Thyroid gland (tissue), 4 donors: ENCODE measurements around the gene MRPL36. TPM values are rescaled to one million over a fixed set of nuclear protein-coding genes. Genes with fewer than 3 reads are reported as not detected.

Experiments
- DNase-seq, 2 donors: peaks; one replicate each; pipeline ENCODE4 v3.0.0-alpha.2; 2019
- H3K27ac ChIP-seq, 3 donors: fragments of 200-600 bp; sonication (generic); 1 replicate in 2 of 3; 2 replicates in 1 of 3; pipeline ENCODE4 v1.5.1; 2016 to 2019; ENCODE audit warnings: mild to moderate bottlenecking in 1 of 3, moderate library complexity in 1 of 3
- H3K27me3 ChIP-seq: fragments of 200-600 bp; sonication (generic); one replicate; pipeline ENCODE4 v1.5.1; 2019
- H3K36me3 ChIP-seq, 2 donors: fragments of 200-600 bp; sonication (generic); one replicate each; pipeline ENCODE4 v1.5.1; 2016 to 2019
- H3K4me1 ChIP-seq, 2 donors: fragments of 200-600 bp; sonication (generic); one replicate each; pipeline ENCODE4 v1.5.1; 2017 to 2019
- H3K4me3 ChIP-seq, 3 donors: fragments of 200-600 bp; sonication (generic); replicated peaks in 1 of 3; 1 replicate in 2 of 3; 2 replicates in 1 of 3; pipeline ENCODE4 v1.5.1; 2016; ENCODE audit warnings: mild to moderate bottlenecking in 1 of 3
- H3K9me3 ChIP-seq: fragments of 200-600 bp; sonication (generic); one replicate; pipeline ENCODE4 v1.5.1; 2017
- CTCF ChIP-seq, 6 experiments: fragments of 200-600 bp in 3 of 6; fragments of 450-650 bp in 3 of 6; sonication (generic) in 3 of 6; IDR thresholded peaks; one replicate each; pipeline ENCODE4 v1.5.1; 2016 to 2019; ENCODE audit warnings: antibody characterized with exemption in 6 of 6, mild to moderate bottlenecking in 2 of 6, inconsistent platforms in 1 of 6, moderate library complexity in 1 of 6
- POLR2A ChIP-seq, 2 donors: fragments of 450-650 bp; IDR thresholded peaks; one replicate each; pipeline ENCODE4 v1.6.1; 2017; ENCODE audit warnings: antibody characterized with exemption in 2 of 2, mild to moderate bottlenecking in 2 of 2, moderate library complexity in 1 of 2
- WGBS, 2 donors: methylation state at CpG; one replicate each; pipeline ENCODE4 v1.1.5; 2017; 5-methylcytosine and 5-hydroxymethylcytosine counted together
- intact Hi-C: fragments of 100-400 bp; cut with DNase I; formaldehyde crosslinking; loops from one replicate; pipeline ENCODE4 v1.15.1; 2023
- total RNA-seq, 4 donors: library from RNA; depleted of rRNA; stranded (reverse); fragments of >200 nt; gene quantifications; one replicate each; pipeline ENCODE4 v1.2.3, GENCODE V29; 2016

The MRPL36 gene
- total RNA-seq, 4 donors from 2014 or later, result 10.4 to 41.7 (median 33.6) TPM

GRCh38 chr5:1786621-1787471, 12.8 kb downstream of the MRPL36 start:
- DNase-seq, result no peak
- intact Hi-C loops, result no loop called here
- no peaks in the 10 kb centered on the region for H3K27me3 ChIP-seq

GRCh38 chr5:1785984-1786383, 13.7 kb downstream of the MRPL36 start:
- TF ChIP-seq POLR2A (IDR thresholded peaks at IDR 0.05) (no peak), CTCF (IDR thresholded peaks at IDR 0.05) (no peak)
- 85 to 95% methylated on average over 7 to 13 of the region's 13 CpGs for WGBS, 2 donors
- no peaks in the 10 kb centered on the region for H3K36me3 ChIP-seq
- no peaks in the 10 kb centered on the region for H3K4me1 ChIP-seq
- no peaks in the 10 kb centered on the region for H3K9me3 ChIP-seq
- no peaks in the 10 kb centered on the region for H3K27me3 ChIP-seq
- DNase-seq, result no peak
- intact Hi-C loops, result no loop called here
- no peak overlapping the region for H3K4me3 ChIP-seq
- no peak overlapping the region for H3K27ac ChIP-seq

More at GRCh38 chr5:1786621-1787471, 12.8 kb downstream of the MRPL36 start:
- H3K4me3 ChIP-seq, result no peak overlapping the region
- no peak overlapping the region for H3K27ac ChIP-seq
- H3K9me3 ChIP-seq, result no peaks in the 10 kb centered on the region
- WGBS, 2 donors, result 87 to 94% methylated on average over 17 to 20 of the region's 29 CpGs
- TF ChIP-seq POLR2A (IDR thresholded peaks at IDR 0.05), result no peak
- TF ChIP-seq CTCF (IDR thresholded peaks at IDR 0.05), result no peak
- H3K36me3 ChIP-seq, result no peaks in the 10 kb centered on the region
- no peaks in the 10 kb centered on the region for H3K4me1 ChIP-seq

GRCh38 chr5:1785062-1785461, 14.6 kb downstream of the MRPL36 start:
- no peak overlapping the region for H3K4me3 ChIP-seq
- no peaks in the 10 kb centered on the region for H3K9me3 ChIP-seq
- TF ChIP-seq CTCF (IDR thresholded peaks at IDR 0.05), result no peak
- no peak for TF ChIP-seq POLR2A (IDR thresholded peaks at IDR 0.05)
- no peak for DNase-seq
- whole genome bisulfite sequencing, 2 donors, result 75 to 82% methylated on average over 8 of the region's 8 CpGs
- H3K27ac ChIP-seq, result no peak overlapping the region
- H3K4me1 ChIP-seq, result no peaks in the 10 kb centered on the region
- no peaks in the 10 kb centered on the region for H3K36me3 ChIP-seq
- H3K27me3 ChIP-seq, result no peaks in the 10 kb centered on the region
- intact Hi-C loops, result no loop called here

GRCh38 chr5:1784197-1785050, 15.2 kb downstream of the MRPL36 start:
- Histone ChIP-seq H3K27me3 (no peaks in the 10 kb centered on the region), H3K27ac (no peak overlapping the region), H3K36me3 (no peaks in the 10 kb centered on the region), H3K4me3 (no peak overlapping the region), H3K4me1 (no peaks in the 10 kb centered on the region), H3K9me3 (no peaks in the 10 kb centered on the region)
- 88 to 89% methylated on average over 20 of the region's 20 CpGs for WGBS, 2 donors
- intact Hi-C loops, result no loop called here
- no peak for DNase-seq
- TF ChIP-seq POLR2A (IDR thresholded peaks at IDR 0.05) (no peak), CTCF (IDR thresholded peaks at IDR 0.05) (no peak)

GRCh38 chr5:1783216-1783554, 16.5 kb downstream of the MRPL36 start:
- H3K4me1 ChIP-seq, result no peaks in the 10 kb centered on the region
- no peaks in the 10 kb centered on the region for H3K27me3 ChIP-seq
- WGBS, 2 donors, result 52 to 71% methylated on average over 11 of the region's 11 CpGs
- no peak for DNase-seq
- no peak overlapping the region for H3K4me3 ChIP-seq
- no peaks in the 10 kb centered on the region for H3K9me3 ChIP-seq
- no peaks in the 10 kb centered on the region for H3K36me3 ChIP-seq
- no peak overlapping the region for H3K27ac ChIP-seq
- intact Hi-C loops, result no loop called here
- TF ChIP-seq POLR2A (IDR thresholded peaks at IDR 0.05), result no peak
- TF ChIP-seq CTCF (IDR thresholded peaks at IDR 0.05), result no peak
